H9 (cell line): ENCODE data around the gene AADACL3. TPM values are rescaled to one million over a fixed set of nuclear protein-coding genes. Genes with fewer than 3 reads are reported as not detected.

Experiments
- DNase-seq: peaks from one replicate; pipeline ENCODE4 v3.0.0-alpha.2; 2017
- H2AFZ ChIP-seq: one replicate; pipeline ENCODE4 v1.6.1; 2013; ENCODE audit warnings: mild to moderate bottlenecking, low read length, control low read depth, moderate library complexity
- H2AK5ac ChIP-seq: 2 replicates; pipeline ENCODE4 v1.6.1; 2013; ENCODE audit warnings: low read length, control low read depth, mixed read lengths; ENCODE audit not compliant: insufficient read length
- H2BK120ac ChIP-seq: one replicate; pipeline ENCODE4 v1.6.1; 2013; ENCODE audit warnings: low read depth, mild to moderate bottlenecking, low read length, control low read depth, inconsistent platforms; ENCODE audit not compliant: poor library complexity, severe bottlenecking
- H2BK12ac ChIP-seq: 2 replicates; pipeline ENCODE4 v1.6.1; 2013; ENCODE audit warnings: low read length, control low read depth, mixed read lengths, low read depth; ENCODE audit not compliant: insufficient read length
- H2BK15ac ChIP-seq: 2 replicates; pipeline ENCODE4 v1.6.1; 2013; ENCODE audit warnings: low read depth, low read length, control low read depth
- H2BK20ac ChIP-seq: one replicate; pipeline ENCODE4 v1.6.1; 2013; ENCODE audit warnings: low read depth, mild to moderate bottlenecking, low read length, control low read depth, inconsistent platforms; ENCODE audit not compliant: poor library complexity, severe bottlenecking
- H2BK5ac ChIP-seq: 2 replicates; pipeline ENCODE4 v1.6.1; 2013; ENCODE audit warnings: low read length, control low read depth, mixed read lengths; ENCODE audit not compliant: insufficient read length
- H3K14ac ChIP-seq: 2 replicates; pipeline ENCODE4 v1.6.1; 2013; ENCODE audit warnings: low read length, control low read depth; ENCODE audit not compliant: insufficient read depth
- H3K18ac ChIP-seq: 2 replicates; pipeline ENCODE4 v1.6.1; 2013; ENCODE audit warnings: low read depth, mild to moderate bottlenecking, mixed read lengths, low read length, control low read depth; ENCODE audit not compliant: insufficient read length
- H3K23ac ChIP-seq: 2 replicates; pipeline ENCODE4 v1.6.1; 2013; ENCODE audit warnings: low read length, control low read depth, mixed read lengths, low read depth; ENCODE audit not compliant: insufficient read length
- H3K23me2 ChIP-seq: 2 replicates; pipeline ENCODE4 v1.6.1; 2013; ENCODE audit warnings: low read depth, mild to moderate bottlenecking, mixed read lengths, low read length, control low read depth; ENCODE audit not compliant: insufficient read length, poor library complexity, severe bottlenecking
- H3K27ac ChIP-seq: 2 replicates; pipeline ENCODE4 v1.5.1; 2013; ENCODE audit warnings: low read length, control low read depth, mixed read lengths, low read depth; ENCODE audit not compliant: insufficient read length
- H3K27me3 ChIP-seq: 2 replicates; pipeline ENCODE4 v1.6.1; 2013; ENCODE audit warnings: low read length, control low read depth, inconsistent platforms; ENCODE audit not compliant: insufficient read depth
- H3K4ac ChIP-seq: 2 replicates; pipeline ENCODE4 v1.6.1; 2013; ENCODE audit warnings: low read depth, mild to moderate bottlenecking, control low read depth, inconsistent platforms, low read length, moderate library complexity
- H3K4me1 ChIP-seq: 2 replicates; pipeline ENCODE4 v1.6.1; 2013; ENCODE audit warnings: low read length, control low read depth, inconsistent platforms; ENCODE audit not compliant: insufficient read depth
- H3K4me2 ChIP-seq: 2 replicates; pipeline ENCODE4 v1.6.1; 2013; ENCODE audit warnings: low read length, control low read depth, mixed read lengths; ENCODE audit not compliant: insufficient read length, insufficient read depth
- H3K56ac ChIP-seq: 2 replicates; pipeline ENCODE4 v1.6.1; 2013; ENCODE audit warnings: low read depth, mild to moderate bottlenecking, mixed read lengths, low read length, control low read depth; ENCODE audit not compliant: insufficient read length
- H3K79me1 ChIP-seq: 2 replicates; pipeline ENCODE4 v1.6.1; 2013; ENCODE audit warnings: low read depth, mild to moderate bottlenecking, moderate library complexity, low read length, control low read depth, inconsistent platforms; ENCODE audit not compliant: insufficient read depth, poor library complexity, severe bottlenecking
- H3K79me2 ChIP-seq: 2 replicates; pipeline ENCODE4 v1.6.1; 2013; ENCODE audit warnings: low read length, control low read depth, inconsistent platforms; ENCODE audit not compliant: insufficient read depth
- H3K9ac ChIP-seq: 2 replicates; pipeline ENCODE4 v1.6.1; 2013; ENCODE audit warnings: low read length, control low read depth, mixed read lengths; ENCODE audit not compliant: insufficient read length; ENCODE audit errors: extremely low read depth
- H3K9me3 ChIP-seq: one replicate; pipeline ENCODE4 v1.6.1; 2013; ENCODE audit warnings: low read depth, low read length, inconsistent platforms; ENCODE audit not compliant: control insufficient read depth
- H3T11ph ChIP-seq: one replicate; pipeline ENCODE4 v1.6.1; 2013; ENCODE audit warnings: mild to moderate bottlenecking, low read length, control low read depth, inconsistent platforms
- H4K20me1 ChIP-seq: one replicate; pipeline ENCODE4 v1.6.1; 2013; ENCODE audit not compliant: control insufficient read depth, insufficient read length, insufficient read depth
- H4K5ac ChIP-seq: 2 replicates; pipeline ENCODE4 v1.6.1; 2013; ENCODE audit warnings: low read depth, mild to moderate bottlenecking, mixed read lengths, low read length, control low read depth; ENCODE audit not compliant: insufficient read length
- H4K8ac ChIP-seq: replicated peaks from 2 replicates; pipeline ENCODE4 v1.6.1; 2013; ENCODE audit warnings: low read length, control low read depth, mixed read lengths, low read depth; ENCODE audit not compliant: insufficient read length
- H4K91ac ChIP-seq: 2 replicates; pipeline ENCODE4 v1.6.1; 2013; ENCODE audit warnings: low read depth, mild to moderate bottlenecking, moderate library complexity, mixed read lengths, low read length, control low read depth; ENCODE audit not compliant: insufficient read length
- H3K27ac Mint-ChIP-seq, 3 experiments: 2 replicates in 2 of 3; 3 replicates in 1 of 3; pipeline ENCODE4 v1.8.0; 2020 to 2021; ENCODE audit warnings: mixed read lengths in 3 of 3, mild to moderate bottlenecking in 1 of 3, moderate library complexity in 1 of 3
- H3K27me3 Mint-ChIP-seq: 2 replicates; pipeline ENCODE4 v1.8.0; 2021; ENCODE audit warnings: low read depth, mild to moderate bottlenecking, moderate library complexity, mixed read lengths
- H3K36me3 Mint-ChIP-seq, 3 experiments: 2 replicates in 2 of 3; 3 replicates in 1 of 3; pipeline ENCODE4 v1.8.0; 2020 to 2021; ENCODE audit warnings: low read depth in 3 of 3, mixed read lengths in 3 of 3; ENCODE audit not compliant: insufficient read depth in 1 of 3
- H3K4me1 Mint-ChIP-seq, 2 experiments: 2 replicates each; pipeline ENCODE4 v1.8.0; 2020; ENCODE audit warnings: mixed read lengths in 2 of 2
- H3K4me3 Mint-ChIP-seq, 2 experiments: 2 replicates in 1 of 2; 3 replicates in 1 of 2; pipeline ENCODE4 v1.8.0; 2020 to 2021; ENCODE audit warnings: mild to moderate bottlenecking in 2 of 2, mixed read lengths in 2 of 2, moderate library complexity in 1 of 2
- H3K9me3 Mint-ChIP-seq, 2 experiments: 2 replicates in 1 of 2; 3 replicates in 1 of 2; pipeline ENCODE4 v1.8.0; 2020; ENCODE audit warnings: mild to moderate bottlenecking in 2 of 2, mixed read lengths in 2 of 2, moderate library complexity in 1 of 2
- CTCF ChIP-seq: fragments of 200-600 bp; sonication (generic); conservative IDR thresholded peaks from 3 replicates; pipeline ENCODE4 v1.8.0; 2021; ENCODE audit warnings: antibody characterized with exemption, mild to moderate bottlenecking
- WGBS: extraction: QIAGEN DNeasy Blood & Tissue Kit; methylation state at CpG from one replicate; pipeline ENCODE4 v1.1.7; 2013; ENCODE audit warnings: missing lambda C conversion rate, low lambda C conversion rate, mixed read lengths; ENCODE audit not compliant: insufficient read length; ENCODE audit errors: extremely low coverage; 5-methylcytosine and 5-hydroxymethylcytosine counted together
- total RNA-seq: library from RNA; stranded (reverse); gene quantifications from 2 replicates; pipeline ENCODE4 v1.2.1, GENCODE V29; 2021

AADACL3 gene
- total RNA-seq, 1 experiment from 2014 or later, result 0.22 TPM

GRCh38 chr1:12706061-12706460, 9.8 kb upstream of the AADACL3 start:
- H3K9ac ChIP-seq, result no peak overlapping the region
- no peak overlapping the region for H2AK5ac ChIP-seq
- Mint-ChIP-seq H3K9me3 (peaks cover 4 to 13% of the 10 kb centered on the region in 2 experiments; a peak in 4 of 5 replicates), H3K4me3 (no peak overlapping the region), H3K27ac (no peak overlapping the region), H3K27me3 (peaks cover 1% of the 10 kb centered on the region), H3K36me3 (peaks cover 3 to 10% (median 4%) of the 10 kb centered on the region in 3 experiments; a peak in 4 of 7 replicates), H3K4me1 (no peaks in the 10 kb centered on the region)
- H2BK15ac ChIP-seq, result no peak overlapping the region
- H4K8ac ChIP-seq, result no peak overlapping the region
- no peak overlapping the region for H3K4ac ChIP-seq
- H2BK120ac ChIP-seq, result no peak overlapping the region
- H3K18ac ChIP-seq, result no peak overlapping the region
- WGBS, result no CpG with 5 or more reads among the region's 3 CpGs
- H3T11ph ChIP-seq, result no peak overlapping the region
- H3K27me3 ChIP-seq, result no peaks in the 10 kb centered on the region
- no peak overlapping the region for H2AFZ ChIP-seq
- TF ChIP-seq CTCF, result no peak
- H4K91ac ChIP-seq, result no peak overlapping the region
- no peak overlapping the region for H2BK20ac ChIP-seq
- H4K20me1 ChIP-seq, result no peaks in the 10 kb centered on the region
- no peak overlapping the region for H3K23ac ChIP-seq
- H3K4me1 ChIP-seq, result no peaks in the 10 kb centered on the region; the same call in 1 of the 2 replicates
- no peak overlapping the region for H2BK12ac ChIP-seq
- H3K23me2 ChIP-seq, result no peaks in the 10 kb centered on the region
- H2BK5ac ChIP-seq, result no peak overlapping the region
- H3K79me2 ChIP-seq, result no peaks in the 10 kb centered on the region
- H3K4me2 ChIP-seq, result no peak overlapping the region
- no peak overlapping the region for H4K5ac ChIP-seq
- no peak overlapping the region for H3K14ac ChIP-seq
- H3K56ac ChIP-seq, result no peak overlapping the region
- DNase-seq, result no peak
- no peaks in the 10 kb centered on the region for H3K79me1 ChIP-seq
- peaks cover 4% of the 10 kb centered on the region for H3K9me3 ChIP-seq
- H3K27ac ChIP-seq, result no peak overlapping the region
